Vagina (tissue), 2 donors: ENCODE measurements around the gene ZBTB21. TPM values are rescaled to one million over a fixed set of nuclear protein-coding genes. Genes with fewer than 3 reads are reported as not detected.

ENCODE experiments used
- DNase-seq, 2 donors: peaks; one replicate each; pipeline ENCODE4 v3.0.0-alpha.2; 2017; ENCODE audit errors: extremely low spot score in 2 of 2
- H3K27ac ChIP-seq: fragments of 200-600 bp; sonication (generic); one replicate; pipeline ENCODE4 v1.5.1; 2019
- H3K27me3 ChIP-seq: fragments of 200-600 bp; sonication (generic); one replicate; pipeline ENCODE4 v1.5.1; 2019
- H3K36me3 ChIP-seq, 2 donors: fragments of 200-600 bp; sonication (generic); one replicate each; pipeline ENCODE4 v1.5.1; 2017 to 2019
- H3K4me1 ChIP-seq: fragments of 200-600 bp; sonication (generic); one replicate; pipeline ENCODE4 v1.5.1; 2019
- H3K4me3 ChIP-seq, 2 donors: fragments of 200-600 bp; sonication (generic); 1 replicate in 1 of 2; 2 replicates in 1 of 2; pipeline ENCODE4 v1.5.1; 2016 to 2019
- H3K9me3 ChIP-seq: fragments of 200-600 bp; sonication (generic); one replicate; pipeline ENCODE4 v1.5.1; 2019
- POLR2A ChIP-seq, 2 donors: fragments of 450-650 bp; IDR thresholded peaks; one replicate each; pipeline ENCODE4 v1.6.1; 2017; ENCODE audit warnings: antibody characterized with exemption in 2 of 2, mild to moderate bottlenecking in 2 of 2, moderate library complexity in 2 of 2
- POLR2AphosphoS5 ChIP-seq, 2 donors: sonication (generic); formaldehyde crosslinking; IDR thresholded peaks; one replicate each; pipeline ENCODE4 v1.9.0; 2017; ENCODE audit warnings: antibody characterized with exemption in 2 of 2, mild to moderate bottlenecking in 2 of 2, low read depth in 1 of 2; ENCODE audit not compliant: insufficient read depth in 1 of 2
- intact Hi-C: fragments of 100-400 bp; cut with DNase I; formaldehyde crosslinking; loops from one replicate; pipeline ENCODE4 v1.15.1; 2023
- total RNA-seq: library from RNA; depleted of rRNA; stranded (reverse); fragments of >200 nt; gene quantifications from one replicate; pipeline ENCODE4 v1.2.3, GENCODE V29; 2016
- TF ChIP-seq, protein P1 (sequence below), 3 experiments: fragments of 450-650 bp in 2 of 3; fragments of 200-600 bp in 1 of 3; sonication (generic) in 1 of 3; IDR thresholded peaks; one replicate each; pipeline ENCODE4 v1.5.1; 2017 to 2019; ENCODE audit warnings: antibody characterized with exemption in 3 of 3, mild to moderate bottlenecking in 2 of 3, moderate library complexity in 2 of 3

ZBTB21 gene
- total RNA-seq, 1 donor from 2014 or later: 16.7 TPM

DNA sequence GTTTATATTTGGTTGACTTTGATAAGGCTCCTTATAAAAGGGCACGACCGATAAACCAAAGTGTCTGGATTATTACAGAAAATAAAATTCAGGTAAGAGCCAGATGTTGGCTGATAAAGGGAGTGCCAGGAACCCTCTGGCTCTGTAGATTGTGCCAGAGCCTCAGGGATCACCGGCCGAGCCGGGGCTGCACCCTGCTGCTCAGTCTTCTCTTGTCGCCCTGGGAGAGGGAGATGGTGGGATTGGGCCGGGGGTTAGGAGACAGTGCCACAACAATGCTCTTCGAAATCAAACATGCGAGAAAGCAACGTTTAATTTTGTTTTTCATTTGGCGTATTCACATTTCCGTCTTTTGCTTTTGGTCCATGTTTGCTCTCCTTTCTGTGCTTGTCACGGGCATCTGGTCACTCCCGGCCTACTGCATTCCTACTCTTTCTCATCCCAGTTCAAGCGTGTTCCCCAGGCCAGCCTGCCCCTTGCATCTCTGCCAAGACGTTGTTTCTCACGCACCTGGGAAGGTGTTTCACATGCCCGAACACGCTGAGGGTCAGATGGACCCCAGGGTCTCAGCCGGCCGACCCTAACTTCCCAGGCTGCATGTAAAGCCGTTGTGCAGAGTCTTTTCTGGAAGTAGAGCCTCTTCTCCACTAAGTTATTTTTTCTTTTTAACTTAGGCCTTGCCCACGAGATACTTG, 37.5 kb downstream of the ZBTB21 start:
- H3K4me1 ChIP-seq: peaks cover 12% of the 10 kb centered on the region
- no peaks in the 10 kb centered on the region for H3K27me3 ChIP-seq
- TF ChIP-seq POLR2AphosphoS5 (IDR thresholded peaks at IDR 0.05; ENCODE audit: insufficient read depth in 1 of 2, low read depth in 1 of 2): no peak
- no peak for TF ChIP-seq POLR2A (IDR thresholded peaks at IDR 0.05)
- TF ChIP-seq, protein P1, sequence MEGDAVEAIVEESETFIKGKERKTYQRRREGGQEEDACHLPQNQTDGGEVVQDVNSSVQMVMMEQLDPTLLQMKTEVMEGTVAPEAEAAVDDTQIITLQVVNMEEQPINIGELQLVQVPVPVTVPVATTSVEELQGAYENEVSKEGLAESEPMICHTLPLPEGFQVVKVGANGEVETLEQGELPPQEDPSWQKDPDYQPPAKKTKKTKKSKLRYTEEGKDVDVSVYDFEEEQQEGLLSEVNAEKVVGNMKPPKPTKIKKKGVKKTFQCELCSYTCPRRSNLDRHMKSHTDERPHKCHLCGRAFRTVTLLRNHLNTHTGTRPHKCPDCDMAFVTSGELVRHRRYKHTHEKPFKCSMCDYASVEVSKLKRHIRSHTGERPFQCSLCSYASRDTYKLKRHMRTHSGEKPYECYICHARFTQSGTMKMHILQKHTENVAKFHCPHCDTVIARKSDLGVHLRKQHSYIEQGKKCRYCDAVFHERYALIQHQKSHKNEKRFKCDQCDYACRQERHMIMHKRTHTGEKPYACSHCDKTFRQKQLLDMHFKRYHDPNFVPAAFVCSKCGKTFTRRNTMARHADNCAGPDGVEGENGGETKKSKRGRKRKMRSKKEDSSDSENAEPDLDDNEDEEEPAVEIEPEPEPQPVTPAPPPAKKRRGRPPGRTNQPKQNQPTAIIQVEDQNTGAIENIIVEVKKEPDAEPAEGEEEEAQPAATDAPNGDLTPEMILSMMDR (IDR thresholded peaks at IDR 0.05): no peak
- no peaks in the 10 kb centered on the region for H3K36me3 ChIP-seq
- H3K4me3 ChIP-seq: no peak overlapping the region
- no peaks in the 10 kb centered on the region for H3K9me3 ChIP-seq
- no peak overlapping the region for H3K27ac ChIP-seq
- intact Hi-C loops: no loop called here
- DNase-seq: peak; percentile 49 to 56

DNA sequence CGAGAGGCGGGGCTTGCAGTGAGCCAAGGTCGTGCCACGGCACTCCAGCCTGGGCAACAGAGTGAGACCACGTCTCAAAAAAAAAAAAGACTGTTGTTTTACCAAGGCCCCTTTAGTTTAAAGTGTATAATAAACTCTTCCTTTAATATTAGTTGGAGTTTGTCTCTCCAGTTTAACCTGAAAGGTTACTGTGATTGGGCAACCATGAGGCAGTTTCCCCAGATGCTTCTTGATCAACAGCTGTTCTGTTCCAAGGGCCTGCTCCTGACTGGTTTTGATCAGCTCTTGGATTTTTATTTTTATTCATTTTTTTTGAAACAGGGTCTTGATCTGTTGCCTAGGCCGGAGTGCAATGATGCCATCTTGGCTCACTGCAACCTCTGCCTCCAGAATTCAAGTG, 38.3 kb downstream of the ZBTB21 start:
- no peaks in the 10 kb centered on the region for H3K27me3 ChIP-seq
- no peaks in the 10 kb centered on the region for H3K36me3 ChIP-seq
- intact Hi-C loops: no loop called here
- peak in 1 of 2 donors; percentile 26 for TF ChIP-seq POLR2AphosphoS5 (IDR thresholded peaks at IDR 0.05; ENCODE audit: insufficient read depth in 1 of 2, low read depth in 1 of 2)
- TF ChIP-seq POLR2A (IDR thresholded peaks at IDR 0.05): no peak
- TF ChIP-seq, protein P1 (IDR thresholded peaks at IDR 0.05): no peak
- no peak overlapping the region for H3K4me3 ChIP-seq
- peaks cover 12% of the 10 kb centered on the region for H3K4me1 ChIP-seq
- no peak overlapping the region for H3K27ac ChIP-seq
- DNase-seq: no peak
- H3K9me3 ChIP-seq: no peaks in the 10 kb centered on the region

DNA sequence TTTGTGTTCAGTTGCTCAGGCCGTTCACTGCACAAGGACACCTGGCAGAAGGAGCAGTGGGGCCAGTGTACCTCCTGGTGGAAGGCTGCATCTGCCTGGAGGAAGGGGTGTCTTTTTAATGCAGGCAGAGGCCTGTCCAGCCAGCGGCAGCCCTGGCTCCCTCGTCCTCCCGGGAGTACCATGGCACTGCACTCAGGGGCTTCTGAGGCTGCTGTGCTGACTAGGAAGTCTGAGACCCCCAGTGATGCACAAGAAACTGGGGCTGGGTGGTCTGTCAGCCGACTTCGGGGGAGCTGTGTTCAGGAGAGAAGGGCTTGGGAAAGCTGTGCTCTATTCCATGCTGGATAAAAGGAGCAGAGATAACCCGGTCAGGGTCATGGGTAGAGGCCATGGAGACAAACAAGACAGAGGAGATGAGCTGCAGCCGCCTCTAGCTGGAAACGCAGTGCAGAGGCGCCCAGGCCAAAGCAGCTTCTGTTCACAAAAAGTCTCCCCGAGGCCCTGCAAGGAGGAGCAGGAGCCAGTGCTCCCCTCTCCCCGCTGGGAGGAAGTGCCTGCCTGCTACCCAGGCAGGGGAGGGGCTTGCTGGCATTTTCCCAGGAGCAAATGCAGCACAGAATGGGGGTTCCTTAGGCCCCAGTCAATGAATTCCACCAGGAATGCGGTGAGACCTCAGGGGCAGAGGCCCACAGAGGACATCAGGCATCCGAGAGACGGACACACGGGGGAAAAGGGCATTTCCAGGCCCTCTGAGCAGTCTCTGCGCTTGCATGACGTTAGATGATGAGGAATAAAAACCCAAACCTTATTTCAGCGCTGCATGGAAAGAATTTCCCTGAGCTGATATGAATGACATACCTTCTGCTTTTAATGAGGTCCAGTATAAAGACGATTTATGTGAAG, 39.2 kb downstream of the ZBTB21 start:
- Histone ChIP-seq H3K36me3 (no peaks in the 10 kb centered on the region), H3K4me3 (no peak overlapping the region), H3K27me3 (no peaks in the 10 kb centered on the region), H3K27ac (no peak overlapping the region), H3K9me3 (no peaks in the 10 kb centered on the region), H3K4me1 (peaks cover 12% of the 10 kb centered on the region)
- TF ChIP-seq POLR2AphosphoS5 (IDR thresholded peaks at IDR 0.05; ENCODE audit: insufficient read depth in 1 of 2, low read depth in 1 of 2) (no peak), POLR2A (IDR thresholded peaks at IDR 0.05) (no peak)
- TF ChIP-seq, protein P1 (IDR thresholded peaks at IDR 0.05): no peak
- intact Hi-C loops: no loop called here
- DNase-seq: peak; percentile 64 to 72

DNA sequence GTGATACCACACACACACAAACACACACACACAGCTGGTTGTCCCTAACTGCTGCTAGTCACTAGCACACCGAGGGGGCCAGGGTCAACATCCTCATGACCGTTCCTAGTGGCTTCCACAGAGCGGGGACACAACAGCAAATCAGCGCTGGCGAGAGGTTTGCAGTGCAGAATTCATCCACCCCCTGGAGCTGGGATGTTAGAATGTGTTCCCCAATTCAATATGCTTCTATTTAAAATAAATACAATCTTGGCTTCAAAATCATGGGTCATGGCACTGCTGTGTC, 40.1 kb downstream of the ZBTB21 start:
- H3K4me3 ChIP-seq: no peak overlapping the region
- H3K27me3 ChIP-seq: no peaks in the 10 kb centered on the region
- no peaks in the 10 kb centered on the region for H3K9me3 ChIP-seq
- no peak overlapping the region for H3K27ac ChIP-seq
- TF ChIP-seq POLR2AphosphoS5 (IDR thresholded peaks at IDR 0.05; ENCODE audit: insufficient read depth in 1 of 2, low read depth in 1 of 2): no peak
- TF ChIP-seq, protein P1 (IDR thresholded peaks at IDR 0.05): no peak
- no peak for TF ChIP-seq POLR2A (IDR thresholded peaks at IDR 0.05)
- no peak for DNase-seq
- H3K4me1 ChIP-seq: peaks cover 15% of the 10 kb centered on the region
- no peaks in the 10 kb centered on the region for H3K36me3 ChIP-seq
- intact Hi-C loops: no loop called here

DNA sequence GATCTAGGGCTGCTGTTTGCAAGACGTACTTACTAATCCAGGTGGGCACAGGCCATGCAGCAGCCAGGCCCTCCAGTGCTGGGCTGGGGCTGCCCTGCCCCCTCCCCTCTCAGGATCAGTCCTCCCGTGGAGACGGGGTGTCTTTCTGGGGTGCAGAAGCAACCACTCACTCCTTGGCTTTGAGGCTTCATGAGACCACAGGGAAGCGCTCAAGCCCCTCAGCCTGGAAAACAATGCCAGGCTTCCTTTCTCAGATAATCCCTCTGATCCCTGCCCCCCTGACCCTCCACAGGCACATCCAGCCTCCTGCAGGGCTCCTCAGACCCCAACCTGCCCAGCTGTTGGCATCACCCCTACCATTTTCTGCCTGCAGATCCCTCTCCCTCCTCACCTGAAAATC, 42.5 kb downstream of the ZBTB21 start:
- intact Hi-C loops: no loop called here
- Histone ChIP-seq H3K27me3 (no peaks in the 10 kb centered on the region), H3K27ac (no peak overlapping the region), H3K4me3 (no peak overlapping the region), H3K4me1 (peaks cover 4% of the 10 kb centered on the region), H3K9me3 (no peaks in the 10 kb centered on the region), H3K36me3 (no peaks in the 10 kb centered on the region)
- TF ChIP-seq POLR2A (IDR thresholded peaks at IDR 0.05): no peak
- TF ChIP-seq, protein P1 (IDR thresholded peaks at IDR 0.05): no peak
- no peak for TF ChIP-seq POLR2AphosphoS5 (IDR thresholded peaks at IDR 0.05; ENCODE audit: insufficient read depth in 1 of 2, low read depth in 1 of 2)
- peak in 1 of 2 donors; percentile 58 for DNase-seq
